OCI-M1 (cell line): ENCODE data around the gene MMP2.

Experiments used
- DNase-seq: peaks from one replicate; lab custom pipeline; 2025; lab: John Stamatoyannopoulos, UW

Gene MMP2

GRCh38 chr16:55478827-55479429, at the start of gene MMP2:
TSS of gene MMP2 (plus strand) at chr16:55479198. CDS start at chr16:55479480, 282 bp downstream.
- peak; percentile 20 for DNase-seq

DNA sequence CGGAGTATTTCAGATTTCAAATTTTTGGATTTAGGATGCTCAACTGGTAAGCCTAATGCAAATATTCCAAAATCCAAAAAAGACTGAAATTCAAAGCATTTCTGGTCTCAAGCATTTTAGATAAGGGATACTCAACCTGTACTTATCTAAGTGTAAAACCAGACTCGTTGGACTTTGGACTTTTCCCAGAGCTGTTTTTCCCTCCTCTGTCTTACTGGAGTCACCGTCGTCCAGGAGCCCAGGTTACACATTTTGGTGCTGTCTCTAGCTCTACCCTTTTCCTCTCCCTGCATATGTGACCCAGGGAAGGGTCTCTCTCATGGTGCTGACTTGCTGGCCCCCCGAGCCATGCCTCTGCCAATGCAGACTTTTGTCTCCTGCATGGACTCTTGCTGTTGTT, 46.0 kb upstream of the MMP2 start:
- no peak for DNase-seq

DNA sequence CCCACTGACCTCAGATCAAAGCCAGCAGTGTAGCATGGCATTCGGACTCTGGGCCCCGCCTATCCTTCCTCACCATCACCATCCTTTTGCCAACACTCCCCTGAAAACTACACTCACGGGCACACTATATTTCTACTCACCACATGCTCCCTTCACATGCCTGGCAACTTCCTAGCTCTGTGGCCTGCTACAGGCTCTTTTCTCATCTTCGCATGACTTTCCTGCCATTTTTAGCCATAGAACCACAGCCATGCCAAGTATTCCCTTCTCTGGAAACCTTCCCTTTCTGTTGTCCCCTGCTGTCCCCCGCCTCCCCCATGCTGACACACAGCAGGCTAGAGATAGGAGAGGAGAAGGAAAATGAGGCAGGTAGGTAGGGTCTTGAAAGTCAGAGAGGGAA, 45.5 kb upstream of the MMP2 start:
- DNase-seq: no peak

DNA sequence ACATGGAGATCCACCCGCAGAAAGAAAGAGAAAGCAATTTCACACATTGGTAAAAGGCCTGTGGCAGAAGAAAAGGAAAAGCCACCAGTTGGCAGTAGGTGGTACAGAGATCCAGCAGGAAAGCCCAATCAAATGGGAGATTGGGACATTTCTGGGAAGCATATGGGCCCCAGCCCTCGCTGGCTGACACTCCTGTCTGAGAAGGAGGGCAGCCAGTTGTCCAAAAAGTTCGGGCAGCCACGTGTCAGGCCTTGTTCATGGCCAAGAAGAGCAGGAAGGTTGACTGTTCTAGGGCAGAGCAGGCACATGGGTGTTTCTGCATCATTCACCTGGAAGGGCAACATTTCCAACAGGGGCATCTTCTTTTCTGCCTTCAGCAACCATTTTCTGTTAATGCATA, 45.0 kb upstream of the MMP2 start:
- DNase-seq: no peak

DNA sequence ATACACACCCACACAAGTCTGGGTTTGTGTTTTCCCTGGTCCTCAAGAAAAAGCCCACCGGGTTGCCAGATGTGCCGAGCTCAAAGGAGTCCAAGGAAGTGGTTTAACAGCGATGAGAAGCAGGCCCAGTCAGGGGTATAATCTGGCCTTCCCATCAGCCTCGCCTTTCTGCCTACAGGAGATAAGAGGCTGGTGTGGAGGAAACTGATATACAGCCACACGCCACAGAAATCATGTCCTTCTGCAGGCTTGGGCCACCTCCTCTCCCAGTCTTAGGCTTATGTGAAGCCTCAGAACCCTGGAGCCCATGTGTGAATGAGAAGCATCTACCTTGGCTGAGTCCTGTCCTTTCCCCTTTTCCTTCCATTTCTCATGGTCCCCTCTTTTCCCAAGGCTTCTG, 43.6 kb upstream of the MMP2 start:
- peak; percentile 88 for DNase-seq

- no peak for DNase-seq
Observed at GRCh38 chr16:55436587-55436986, 42.4 kb upstream of the MMP2 start.

GRCh38 chr16:55437625-55438024, 41.4 kb upstream of the MMP2 start:
- peak; percentile 70 for DNase-seq

DNA sequence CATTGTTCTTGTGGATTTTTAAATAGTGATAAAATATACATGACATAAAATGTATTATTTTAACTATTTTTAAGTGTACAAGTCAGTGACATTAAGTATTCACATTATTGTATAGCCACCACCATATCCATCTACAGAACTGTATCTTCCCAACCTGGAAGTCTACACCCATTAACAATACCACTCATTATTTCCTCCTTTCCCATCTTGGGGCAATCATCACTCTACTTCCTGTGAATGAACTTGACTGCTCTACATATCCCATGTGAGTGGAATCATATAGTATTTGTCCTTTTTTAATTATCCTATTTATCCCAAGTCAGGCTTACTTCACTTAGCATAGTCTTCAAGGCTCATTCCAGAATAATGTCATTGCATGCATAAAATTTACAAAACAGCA, 40.7 kb upstream of the MMP2 start:
- no peak for DNase-seq

DNA sequence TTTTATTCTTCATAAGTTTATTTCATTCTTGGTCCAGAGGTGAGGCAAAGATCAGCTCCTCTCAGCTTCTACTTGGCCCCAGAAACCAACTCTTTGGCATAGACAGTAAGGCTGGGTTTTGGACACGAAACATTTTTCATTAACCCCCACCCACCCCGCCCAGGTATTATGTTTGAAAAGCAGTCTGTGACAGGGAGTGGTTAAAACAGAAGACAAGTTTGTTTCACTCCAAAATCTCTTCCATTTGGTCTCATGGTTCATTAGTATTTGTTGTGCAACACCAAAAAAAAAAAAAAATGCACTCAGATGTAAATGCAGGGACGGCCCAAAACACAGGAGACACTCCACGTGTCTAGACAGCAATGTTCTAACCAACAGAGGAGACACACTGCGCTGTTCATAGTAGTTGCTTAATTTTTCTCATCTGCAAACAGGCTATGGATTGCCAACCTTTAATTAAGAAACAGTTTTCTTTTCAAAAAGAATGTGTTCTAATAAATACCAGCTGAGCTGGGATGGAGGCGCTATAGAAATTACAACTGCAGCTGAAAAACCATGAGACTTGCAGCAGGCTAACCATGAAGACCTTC, 39.8 kb upstream of the MMP2 start:
- DNase-seq: no peak

DNA sequence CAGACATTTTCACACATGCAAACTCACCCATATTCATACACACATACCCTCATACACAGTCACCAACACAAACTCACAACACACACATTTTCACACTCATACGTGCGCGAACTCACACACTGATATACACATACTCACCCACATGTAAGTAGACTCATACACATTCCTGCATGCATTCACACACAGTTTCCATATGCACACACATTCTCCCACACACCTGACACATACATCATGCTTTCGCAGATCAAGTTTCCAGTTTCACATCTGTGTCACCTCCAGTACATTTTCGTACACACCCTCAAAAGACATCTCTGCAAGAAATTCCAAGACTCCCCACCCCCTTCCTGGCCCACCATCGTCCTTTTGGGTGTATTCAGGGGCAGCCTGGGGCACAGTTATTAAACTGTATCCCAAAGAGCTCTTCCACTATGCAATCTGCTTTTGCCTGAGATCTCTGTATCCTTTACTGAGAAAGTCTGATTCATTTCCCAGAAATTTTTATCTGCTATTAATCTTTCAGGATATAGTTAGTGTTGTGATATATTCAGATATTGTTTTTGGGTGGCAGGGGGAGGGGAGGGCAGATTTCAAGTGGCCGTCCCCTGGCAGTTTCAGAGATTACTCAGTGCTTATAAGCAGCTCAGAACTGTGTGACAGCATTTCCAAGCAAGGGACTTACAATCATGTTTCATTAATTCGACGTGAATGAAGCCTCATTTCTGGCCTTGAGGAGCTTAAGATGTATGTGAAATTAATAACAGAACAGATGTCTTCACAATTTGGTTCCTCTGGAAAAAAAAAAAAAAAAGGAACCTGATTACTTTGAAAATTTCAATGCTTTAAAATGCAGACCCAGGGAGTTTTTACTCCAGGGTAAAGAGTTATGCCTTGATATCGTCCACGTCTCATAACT, 35.3 kb upstream of the MMP2 start:
- DNase-seq: no peak

DNA sequence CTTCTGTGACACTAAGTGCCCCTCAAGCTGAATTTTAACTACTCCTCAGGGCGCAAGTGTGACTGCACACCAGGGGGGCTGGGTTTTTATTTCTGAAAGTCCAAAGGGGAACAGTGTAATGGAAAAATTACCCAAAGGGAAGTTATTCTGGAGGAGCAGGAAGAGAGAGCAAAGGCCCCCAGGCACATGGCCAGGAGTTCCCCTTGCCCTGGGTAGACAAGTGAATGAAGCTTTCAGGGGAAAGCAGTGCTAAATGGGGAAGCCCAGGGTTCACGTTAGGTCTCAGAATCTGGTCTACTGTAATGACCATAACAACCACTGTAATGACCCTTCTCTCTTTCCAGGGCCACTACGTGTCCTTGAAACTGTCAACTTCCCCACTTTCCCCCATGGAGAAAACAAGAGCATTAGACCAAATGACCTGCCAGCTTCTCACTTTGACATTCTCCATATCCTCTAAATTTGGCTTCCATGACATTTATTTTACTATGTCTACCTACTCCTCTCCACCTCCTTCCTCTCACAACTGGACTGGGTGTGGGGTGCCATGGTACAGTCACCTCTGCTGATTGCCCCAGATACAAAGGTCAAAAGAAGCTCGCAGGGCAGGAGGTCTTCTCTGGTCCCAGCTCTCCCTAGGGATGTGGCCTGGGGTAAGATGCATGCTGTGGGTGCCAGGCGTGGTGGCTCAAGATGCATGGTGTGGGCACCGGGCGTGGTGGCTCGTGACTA, 34.1 kb upstream of the MMP2 start:
- DNase-seq: peak; percentile 6

- no peak for DNase-seq
Observed at GRCh38 chr16:55447231-55447630, 31.8 kb upstream of the MMP2 start.

DNA sequence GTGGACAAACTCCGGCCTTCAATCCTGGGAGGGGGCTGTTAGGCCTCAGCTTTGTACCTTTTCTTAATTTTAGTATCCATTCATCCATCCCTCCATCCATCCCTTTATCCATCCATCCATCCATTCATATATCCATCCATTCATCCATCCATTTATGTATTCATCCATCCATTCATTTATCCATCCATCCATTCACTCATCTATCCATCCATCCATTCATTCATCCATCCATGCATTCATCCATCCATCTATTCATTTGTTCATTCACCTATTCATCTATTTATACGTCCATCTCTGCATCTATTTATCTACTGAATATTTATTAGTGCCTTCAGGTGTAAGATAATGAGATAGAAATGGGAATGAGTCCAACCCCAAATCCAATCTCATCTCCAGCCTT, 26.0 kb upstream of the MMP2 start:
- DNase-seq: no peak

DNA sequence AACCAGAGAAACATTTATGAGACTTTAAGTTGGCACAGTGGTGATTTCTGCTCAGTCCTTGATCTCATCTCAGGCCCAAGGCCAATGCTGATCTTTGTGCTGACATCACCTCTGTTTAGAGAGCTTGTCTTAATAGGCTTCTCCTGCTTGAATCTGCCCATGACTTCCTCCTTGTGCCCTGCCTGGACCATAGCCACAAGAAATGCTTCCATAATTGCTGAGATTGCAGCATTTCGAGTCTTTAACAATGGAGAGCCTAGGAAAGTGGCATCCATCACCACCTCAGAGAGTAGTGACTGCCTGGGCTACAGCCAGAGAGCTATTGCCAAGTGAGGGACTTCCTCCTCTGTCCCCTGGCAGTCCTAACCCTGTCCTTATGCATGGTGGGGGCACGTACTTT, 25.1 kb upstream of the MMP2 start:
- no peak for DNase-seq

GRCh38 chr16:55454861-55455260, 24.1 kb upstream of the MMP2 start:
- no peak for DNase-seq

GRCh38 chr16:55462241-55462640, 16.8 kb upstream of the MMP2 start:
- no peak for DNase-seq

DNA sequence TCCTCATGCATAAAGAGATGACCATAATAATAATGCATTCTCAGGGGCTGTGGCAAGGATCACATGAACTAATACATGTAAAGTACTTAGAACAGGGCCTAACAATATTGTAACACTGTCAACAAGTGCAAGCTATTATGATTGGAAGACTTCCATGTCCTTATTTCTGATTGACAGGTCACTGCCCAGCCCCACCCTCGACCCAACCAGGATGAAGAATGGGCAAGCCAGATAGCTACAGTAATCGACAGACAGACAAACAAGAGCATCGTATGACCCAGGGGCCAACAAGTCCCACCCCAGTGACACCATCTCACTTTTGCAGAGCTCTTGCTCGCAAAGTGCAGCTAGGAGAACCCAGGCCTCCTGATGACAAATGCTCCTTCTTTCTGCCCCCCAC, 14.6 kb upstream of the MMP2 start:
- DNase-seq: no peak

- peak; percentile 84 for DNase-seq
Observed at GRCh38 chr16:55465077-55465896, 13.7 kb upstream of the MMP2 start.

- DNase-seq: no peak
Observed at GRCh38 chr16:55466209-55466608, 12.8 kb upstream of the MMP2 start.

- DNase-seq: no peak
Observed at GRCh38 chr16:55467898-55468297, 11.1 kb upstream of the MMP2 start.

DNA sequence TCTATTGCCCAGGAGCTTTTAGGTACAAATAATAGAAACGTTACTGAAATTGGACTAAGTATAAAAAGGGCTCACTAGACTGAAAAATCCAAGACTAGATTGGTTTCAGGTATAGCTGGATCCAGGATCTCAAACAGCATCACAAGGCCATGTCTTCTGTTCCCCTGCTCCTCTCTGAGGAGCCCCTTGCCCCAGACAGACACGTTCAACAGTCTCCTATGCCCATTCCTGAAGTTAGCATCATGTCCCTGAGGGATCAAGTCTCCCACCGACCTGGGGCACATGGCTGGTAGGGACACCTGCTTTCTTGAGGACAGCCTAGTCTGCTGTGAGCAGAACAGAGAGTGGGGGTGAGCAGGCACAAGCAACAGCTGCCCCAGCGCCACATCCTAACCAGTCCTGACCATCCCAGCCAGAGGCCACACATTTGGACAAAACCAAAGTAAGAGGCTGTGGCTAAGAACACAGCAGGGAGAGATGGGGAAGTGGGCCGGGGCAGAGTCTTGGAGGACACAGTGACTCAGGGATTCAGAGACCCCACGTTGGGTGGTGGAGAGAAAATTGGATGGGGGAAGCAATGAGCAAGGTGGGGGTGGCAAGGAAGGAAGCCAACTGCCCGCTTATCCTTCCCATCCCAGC, 10.5 kb upstream of the MMP2 start:
- no peak for DNase-seq
